OCI-LY7 (cell line): Measurements from ENCODE around the gene PRSS27.

Source experiments
- EZH2phosphoT487 ChIP-seq: fragments of 200-600 bp; sonication (generic); IDR thresholded peaks from 2 replicates; pipeline ENCODE4 v1.6.1; 2018; ENCODE audit warnings: low read depth, borderline replicate concordance, mild to moderate bottlenecking, mixed run types, antibody characterized with exemption, low read length, moderate library complexity, mixed read lengths
- TF ChIP-seq, protein P1 (sequence below): fragments of 200-600 bp; sonication (generic); conservative IDR thresholded peaks from 2 replicates; pipeline ENCODE4 v1.5.1; 2014; ENCODE audit warnings: mild to moderate bottlenecking, antibody characterized with exemption, low read length, moderate library complexity, mixed read lengths

DNA sequence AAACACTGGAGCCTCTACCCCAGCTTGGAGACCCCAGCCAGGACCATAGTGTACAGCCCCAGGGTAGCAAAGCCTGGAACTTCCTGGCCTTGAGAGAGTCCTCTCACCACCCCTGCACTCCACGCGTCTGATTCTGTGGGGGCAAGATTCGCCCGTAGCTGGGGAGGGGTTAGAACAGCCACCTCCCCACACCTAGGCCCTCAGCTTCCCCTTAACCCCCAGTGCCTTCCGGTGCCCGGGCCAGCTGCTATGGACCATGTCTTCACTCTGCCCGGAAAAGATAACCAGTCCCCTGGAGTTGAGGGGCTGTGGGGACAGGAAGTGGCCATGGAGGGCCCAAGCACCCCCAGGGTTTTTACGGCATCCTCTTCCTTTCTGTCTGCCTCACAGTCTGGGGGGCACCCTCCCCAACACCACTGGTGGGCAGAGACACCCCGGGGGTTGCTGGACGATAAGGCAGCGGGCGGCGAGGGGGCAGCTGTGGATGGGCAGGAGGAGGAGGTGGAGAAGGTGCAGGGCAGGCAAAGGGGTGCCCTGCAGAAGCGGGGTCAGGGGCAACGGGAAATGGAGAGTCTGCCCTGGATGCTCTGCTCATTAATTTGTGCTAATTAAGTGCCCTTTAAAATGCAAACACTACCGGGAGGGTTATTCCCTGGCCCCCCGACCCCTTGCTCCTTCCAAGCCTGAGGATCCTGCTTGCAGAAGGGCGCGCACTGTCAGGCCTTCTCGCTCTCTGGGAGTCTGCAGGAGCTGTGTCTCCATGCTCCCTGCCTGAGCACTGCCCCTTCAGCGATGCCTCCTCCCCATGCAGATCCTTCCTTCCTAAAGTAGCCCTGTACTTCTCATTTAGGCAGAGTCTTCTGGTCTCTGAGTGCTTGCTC is 2.4 kb downstream of the PRSS27 start:
- TF ChIP-seq, protein P1, sequence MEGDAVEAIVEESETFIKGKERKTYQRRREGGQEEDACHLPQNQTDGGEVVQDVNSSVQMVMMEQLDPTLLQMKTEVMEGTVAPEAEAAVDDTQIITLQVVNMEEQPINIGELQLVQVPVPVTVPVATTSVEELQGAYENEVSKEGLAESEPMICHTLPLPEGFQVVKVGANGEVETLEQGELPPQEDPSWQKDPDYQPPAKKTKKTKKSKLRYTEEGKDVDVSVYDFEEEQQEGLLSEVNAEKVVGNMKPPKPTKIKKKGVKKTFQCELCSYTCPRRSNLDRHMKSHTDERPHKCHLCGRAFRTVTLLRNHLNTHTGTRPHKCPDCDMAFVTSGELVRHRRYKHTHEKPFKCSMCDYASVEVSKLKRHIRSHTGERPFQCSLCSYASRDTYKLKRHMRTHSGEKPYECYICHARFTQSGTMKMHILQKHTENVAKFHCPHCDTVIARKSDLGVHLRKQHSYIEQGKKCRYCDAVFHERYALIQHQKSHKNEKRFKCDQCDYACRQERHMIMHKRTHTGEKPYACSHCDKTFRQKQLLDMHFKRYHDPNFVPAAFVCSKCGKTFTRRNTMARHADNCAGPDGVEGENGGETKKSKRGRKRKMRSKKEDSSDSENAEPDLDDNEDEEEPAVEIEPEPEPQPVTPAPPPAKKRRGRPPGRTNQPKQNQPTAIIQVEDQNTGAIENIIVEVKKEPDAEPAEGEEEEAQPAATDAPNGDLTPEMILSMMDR, result no peak
- TF ChIP-seq EZH2phosphoT487, result no peak
